ENCODE results near the gene SNX8.

Gene SNX8

GRCh38 chr7:2259480-2259879 is 54.8 kb downstream of the SNX8 start:
- DNase-seq, result no peak

DNA sequence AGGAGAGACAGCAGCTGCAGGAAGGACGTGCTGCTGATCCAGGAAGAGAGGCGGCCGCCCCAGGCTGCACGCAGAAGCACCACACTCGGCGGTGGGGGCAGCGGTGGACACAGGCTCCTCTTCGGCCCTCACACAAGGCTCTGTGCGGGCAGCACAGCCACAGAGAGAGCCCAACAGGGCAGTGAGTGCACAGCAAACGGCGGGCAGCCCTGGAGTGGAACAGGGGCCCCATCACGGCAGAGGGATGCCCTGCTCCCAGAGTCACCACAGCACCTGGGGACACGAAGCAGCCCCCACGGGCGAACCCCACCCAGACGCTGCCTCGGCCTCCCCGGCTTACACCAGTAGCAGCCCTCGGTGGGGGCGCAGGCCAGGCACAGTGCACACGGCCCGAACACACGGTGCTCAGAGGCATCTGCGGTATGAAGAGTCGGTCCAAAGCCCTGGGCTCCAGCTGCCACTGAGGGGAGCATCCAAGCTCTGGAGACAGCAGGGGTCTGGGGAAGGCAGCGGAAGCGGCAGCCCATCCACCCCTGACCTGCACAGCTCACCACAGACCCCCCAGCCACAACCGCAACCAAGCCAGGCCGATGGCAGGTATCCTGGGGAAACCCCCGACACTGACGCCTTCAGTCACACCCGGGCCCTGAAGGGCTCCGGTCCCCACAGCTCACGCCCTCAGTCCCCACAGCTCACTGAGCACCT is 55.4 kb downstream of the SNX8 start:
- DNase-seq, result no peak

DNA sequence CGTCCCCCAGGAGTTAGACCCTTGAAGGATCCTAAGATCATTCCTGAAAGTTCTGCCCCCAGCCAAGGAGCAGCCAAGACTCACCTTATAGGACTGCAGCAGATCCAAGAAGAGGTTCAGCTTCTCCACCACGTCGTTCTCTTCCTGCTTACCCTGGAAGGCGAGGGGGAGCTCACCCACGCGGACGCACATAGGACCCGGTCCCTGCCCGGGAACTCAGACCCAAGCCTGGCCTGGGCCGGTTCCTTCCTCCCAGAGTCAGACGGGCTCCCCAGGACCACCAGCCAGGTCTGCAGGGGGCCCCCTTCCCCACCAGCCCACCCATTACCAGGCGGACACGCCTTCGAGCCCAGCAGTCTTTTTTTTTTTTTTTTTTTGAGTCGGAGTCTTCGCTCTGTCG is 56.6 kb downstream of the SNX8 start:
- no peak for DNase-seq

- DNase-seq, result no peak
These were observed 57.1 kb downstream of the SNX8 start for GRCh38 chr7:2257046-2257551.

GRCh38 chr7:2256306-2257045 is 57.8 kb downstream of the SNX8 start:
- no peak for DNase-seq

DNA sequence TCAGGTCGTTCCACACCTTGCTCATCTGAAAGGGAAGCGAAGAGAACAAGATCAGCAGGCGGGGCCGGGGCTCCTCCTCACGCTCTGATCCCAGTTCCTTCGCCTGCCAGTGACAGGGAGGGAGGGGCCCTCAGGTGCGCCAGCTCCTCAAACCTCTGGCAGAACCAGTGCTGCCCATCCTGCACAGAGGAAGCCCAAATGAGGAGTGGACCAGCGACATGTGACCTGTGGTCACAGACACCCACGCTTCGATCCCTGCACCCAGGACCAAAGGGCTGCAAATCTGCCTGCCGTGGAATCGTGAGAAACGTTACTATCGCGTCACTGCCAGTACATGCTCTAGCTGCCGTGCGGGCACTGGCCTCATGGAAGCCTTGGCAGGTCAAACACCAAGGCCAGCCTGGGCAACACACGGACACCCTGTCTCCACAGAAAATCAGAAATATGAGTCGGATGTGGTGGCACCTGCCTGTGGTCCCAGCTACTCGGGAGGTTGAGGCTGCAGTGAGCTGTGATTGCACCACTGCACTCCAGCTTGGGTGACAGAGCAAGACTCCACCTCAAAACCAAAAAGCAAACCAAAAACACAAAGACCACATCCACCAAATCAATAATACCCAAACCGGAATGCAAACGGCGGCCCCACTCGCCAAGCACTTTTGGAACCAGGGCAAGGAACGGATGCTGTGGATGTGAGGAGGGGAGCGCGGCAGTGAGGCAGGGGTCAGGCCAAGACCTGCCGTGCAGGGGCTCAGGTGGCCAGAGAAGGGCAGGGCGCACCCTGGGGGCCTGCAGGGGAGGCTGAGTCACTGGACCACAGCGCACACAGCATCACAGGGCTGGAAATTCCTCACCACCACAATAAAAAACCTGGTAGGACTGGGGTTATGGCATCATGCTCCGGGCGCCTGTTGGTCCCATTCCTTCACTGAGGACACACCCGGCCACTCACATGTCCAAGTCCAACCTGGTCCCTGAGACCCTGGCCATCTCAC is 58.8 kb downstream of the SNX8 start:
- no peak for DNase-seq

GRCh38 chr7:2254429-2255144 is 59.7 kb downstream of the SNX8 start:
- no peak for DNase-seq

DNA sequence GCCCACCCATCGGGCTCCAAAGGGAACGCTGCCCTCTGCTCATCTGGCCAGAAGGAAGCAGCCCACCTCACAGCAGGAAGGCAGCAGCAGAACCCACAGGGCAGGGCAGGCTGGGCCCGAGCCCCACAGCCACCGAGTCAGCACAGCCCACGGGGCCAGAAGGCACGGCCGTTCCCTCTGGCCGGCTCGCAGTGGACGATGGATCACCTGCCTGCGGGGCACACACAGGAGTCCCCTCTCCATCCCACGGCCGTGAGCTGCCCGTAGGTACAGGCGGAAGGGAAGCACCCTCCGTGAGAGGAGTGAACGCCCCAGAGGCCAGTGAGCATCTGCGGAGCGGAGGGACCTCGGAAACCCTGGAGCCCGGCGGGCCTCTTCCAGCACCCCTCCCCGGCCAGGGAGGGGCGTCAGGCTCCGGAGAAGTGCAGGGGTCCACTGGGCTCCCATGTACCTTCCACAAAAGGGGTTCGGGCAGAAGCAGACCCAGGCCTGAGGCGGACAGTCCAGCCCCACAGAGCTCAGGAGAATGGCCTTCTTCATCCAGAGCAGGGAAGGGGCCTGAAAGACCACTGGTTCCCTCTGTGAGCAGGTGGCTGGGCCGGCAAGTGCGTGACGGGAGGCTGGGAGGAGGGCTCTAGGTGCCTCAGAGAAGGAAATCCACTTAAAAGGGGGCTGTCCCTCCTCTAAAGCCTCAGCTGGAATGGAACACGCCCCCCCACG is 60.6 kb downstream of the SNX8 start:
- no peak for DNase-seq

- DNase-seq, result no peak
These were observed 61.2 kb downstream of the SNX8 start for GRCh38 chr7:2253021-2253420.

DNA sequence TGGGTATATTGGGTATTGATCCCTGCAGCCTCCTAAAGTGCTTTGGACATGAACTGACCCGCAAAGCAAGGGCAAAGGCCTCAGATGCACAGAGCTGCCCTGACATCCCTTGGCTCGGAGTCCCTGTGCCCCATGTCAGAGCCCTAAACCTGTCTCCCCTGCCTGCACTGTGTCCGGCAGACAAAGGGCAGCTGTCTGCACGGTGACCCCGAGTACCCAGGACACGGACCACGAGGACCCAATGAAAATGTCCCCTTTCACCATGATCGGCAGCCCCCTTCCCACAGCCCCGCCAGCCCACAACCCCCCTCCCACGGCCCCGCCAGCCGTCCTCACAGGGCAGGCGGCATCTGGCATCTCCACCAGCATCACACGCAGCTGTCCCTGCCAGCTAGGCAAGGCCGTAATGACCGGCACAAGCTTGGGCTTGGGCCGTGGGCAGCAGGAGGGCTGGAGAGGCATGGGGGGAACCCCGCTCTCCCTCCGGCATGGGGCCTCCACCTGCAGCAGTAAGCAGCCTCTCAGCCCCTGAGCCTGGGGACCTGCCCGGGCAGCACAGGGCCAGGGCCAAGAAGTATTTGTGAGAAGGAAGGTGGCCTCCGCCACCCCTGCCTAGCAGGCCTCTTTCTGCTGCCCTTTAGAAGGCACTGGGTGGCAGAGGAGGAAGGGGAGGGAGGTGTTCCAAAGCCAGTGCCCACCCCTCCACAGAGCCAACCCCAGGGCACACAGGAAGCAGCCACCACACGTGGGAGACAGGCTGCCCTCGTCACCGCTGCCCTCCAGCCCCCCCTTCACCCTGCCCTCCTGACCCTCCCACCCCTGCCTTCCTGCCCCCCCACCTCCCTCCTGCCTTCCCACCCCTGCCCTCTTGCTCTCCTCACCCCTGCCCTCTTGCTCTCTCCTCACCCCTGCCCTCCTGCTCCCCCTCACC is 62.1 kb downstream of the SNX8 start:
- no peak for DNase-seq

GRCh38 chr7:2251381-2251780 is 62.9 kb downstream of the SNX8 start:
- no peak for DNase-seq

DNA sequence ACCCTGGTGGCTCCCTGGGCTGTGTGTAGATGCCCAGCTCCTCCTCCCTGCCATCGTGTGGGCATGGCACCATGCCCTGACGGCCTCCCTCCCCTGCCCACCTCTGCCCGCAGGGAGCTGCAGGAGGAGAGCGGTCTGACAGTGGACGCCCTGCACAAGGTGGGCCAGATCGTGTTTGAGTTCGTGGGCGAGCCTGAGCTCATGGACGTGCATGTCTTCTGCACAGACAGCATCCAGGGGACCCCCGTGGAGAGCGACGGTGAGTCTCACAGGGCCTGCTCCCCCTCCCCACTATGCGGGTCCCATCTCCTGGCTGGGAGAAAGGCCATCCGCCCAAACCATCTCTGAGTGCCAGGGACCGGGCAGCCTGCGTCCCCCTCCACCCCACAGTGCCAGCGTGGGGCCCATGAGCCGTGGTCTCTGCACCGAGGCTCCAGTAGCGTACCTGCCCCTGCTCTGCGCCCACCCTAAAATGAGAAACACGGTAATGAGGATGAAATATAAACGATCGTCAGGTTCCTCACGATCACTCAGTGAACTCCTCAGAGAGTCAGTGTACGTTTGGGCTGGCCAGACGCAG is 64.4 kb downstream of the SNX8 start:
- no peak for DNase-seq

DNA sequence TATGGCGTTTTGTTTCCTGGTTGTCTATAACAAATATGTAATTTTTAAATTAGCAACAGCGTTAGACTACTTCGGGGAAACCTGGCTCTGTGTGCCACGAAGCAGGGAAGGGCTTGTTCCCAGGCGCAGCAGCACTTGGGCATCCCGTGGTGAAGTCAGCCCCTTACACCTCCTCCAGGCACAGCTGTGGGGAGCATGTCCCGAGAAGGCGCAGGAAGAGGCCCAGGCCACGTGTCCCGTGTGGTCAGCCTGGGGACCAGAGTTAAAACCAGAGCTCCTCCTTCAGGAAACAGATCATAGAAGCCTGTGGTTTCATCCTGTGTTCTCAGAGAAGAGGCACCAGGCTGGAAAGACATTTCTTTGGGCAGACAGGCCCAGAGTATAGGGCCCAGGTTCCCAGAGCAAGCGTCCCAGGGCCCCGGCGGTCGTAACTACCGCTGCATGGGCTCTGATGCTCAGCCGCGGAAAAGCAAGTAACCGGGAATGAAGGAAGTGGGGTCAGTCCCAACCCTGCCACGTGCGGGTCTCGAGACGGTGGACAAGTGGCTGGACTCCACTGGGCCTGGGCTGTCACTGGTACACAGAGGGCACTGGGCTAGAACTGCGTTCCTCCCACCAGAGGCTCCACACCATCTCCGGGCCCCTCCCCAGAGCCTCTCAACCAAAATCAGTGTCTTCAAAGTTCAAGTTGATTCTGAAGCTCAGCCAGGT is 65.1 kb downstream of the SNX8 start:
- no peak for DNase-seq

- DNase-seq, result no peak
These were observed 66.9 kb downstream of the SNX8 start for GRCh38 chr7:2247141-2247995.

DNA sequence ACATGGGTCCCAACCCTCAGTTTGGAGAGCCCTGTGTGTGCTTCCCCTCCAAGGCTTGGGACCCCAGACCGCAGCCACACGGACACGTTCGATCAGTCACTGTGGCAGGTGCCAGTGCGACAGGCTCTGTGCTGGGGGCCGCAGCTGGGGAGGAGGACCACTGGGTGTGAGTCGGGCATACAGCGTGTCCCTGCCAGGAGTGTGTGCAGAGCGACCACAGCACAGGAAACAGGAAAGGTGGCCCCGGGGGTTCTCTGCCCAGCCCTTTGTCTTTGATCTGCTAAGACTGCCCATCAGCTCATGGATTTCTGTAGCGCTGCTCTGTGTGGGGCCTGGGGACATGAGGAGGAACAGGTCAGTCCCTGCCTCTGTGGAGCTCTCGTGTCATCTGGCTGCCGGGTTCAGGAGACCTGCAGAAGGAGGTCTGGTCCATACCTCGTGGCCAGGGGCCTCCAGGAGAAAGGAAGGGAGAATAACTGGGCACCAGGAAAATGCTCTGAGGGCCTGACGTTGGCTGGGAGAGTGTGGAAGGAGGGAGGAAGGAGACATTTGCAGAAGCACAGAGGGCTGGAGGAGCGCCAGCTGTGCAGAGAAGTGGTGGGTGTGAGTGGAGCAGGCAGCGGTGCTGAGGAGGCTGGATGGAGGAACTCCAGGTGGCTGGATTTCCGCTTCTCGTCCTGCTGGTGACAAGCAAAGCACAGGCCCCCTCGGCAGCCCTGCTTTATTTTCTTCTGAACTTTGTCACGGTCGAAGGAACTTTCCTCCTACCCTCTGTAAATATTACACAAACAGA is 68.2 kb downstream of the SNX8 start:
- no peak for DNase-seq

GRCh38 chr7:2244404-2244995 is 69.7 kb downstream of the SNX8 start:
- no peak for DNase-seq

- DNase-seq, result no peak
These were observed 70.8 kb downstream of the SNX8 start for GRCh38 chr7:2243458-2243857.

Data from cortex of kidney (tissue), 1 donor.